Type B pancreatic cell (in vitro differentiated cells): ENCODE measurements around the gene PKP3. TPM values are rescaled to one million over a fixed set of nuclear protein-coding genes. Genes with fewer than 3 reads are reported as not detected.

Experiments used
- DNase-seq: peaks from one replicate; pipeline ENCODE4 v3.0.0; 2021; ENCODE audit warnings: mixed read lengths; ENCODE audit not compliant: unreplicated experiment; ENCODE audit errors: extremely low spot score
- H3K27ac Mint-ChIP-seq: 2 replicates; pipeline ENCODE4 v1.8.0; 2021; ENCODE audit warnings: mild to moderate bottlenecking, mixed read lengths
- H3K27me3 Mint-ChIP-seq: 2 replicates; pipeline ENCODE4 v1.8.0; 2021; ENCODE audit warnings: mixed read lengths
- H3K36me3 Mint-ChIP-seq: 2 replicates; pipeline ENCODE4 v1.8.0; 2021; ENCODE audit warnings: mixed read lengths
- H3K4me1 Mint-ChIP-seq: one replicate; pipeline ENCODE4 v1.8.0; 2021; ENCODE audit warnings: mixed read lengths; ENCODE audit not compliant: unreplicated experiment
- H3K4me3 Mint-ChIP-seq: 2 replicates; pipeline ENCODE4 v1.8.0; 2021; ENCODE audit warnings: mild to moderate bottlenecking, mixed read lengths
- H3K9me3 Mint-ChIP-seq: 2 replicates; pipeline ENCODE4 v1.8.0; 2021; ENCODE audit warnings: mixed read lengths
- total RNA-seq: library from RNA; stranded (reverse); gene quantifications from 2 replicates; pipeline ENCODE4 v1.2.1, GENCODE V29; 2021; ENCODE audit warnings: low replicate concordance
- TF ChIP-seq, protein P1 (sequence below): fragments of 200-600 bp; sonication (generic); conservative IDR thresholded peaks from 2 replicates; pipeline ENCODE4 v1.5.0; 2021; ENCODE audit warnings: antibody characterized with exemption, mild to moderate bottlenecking

PKP3 gene
- total RNA-seq, 1 donor from 2014 or later: 51.6 TPM

DNA sequence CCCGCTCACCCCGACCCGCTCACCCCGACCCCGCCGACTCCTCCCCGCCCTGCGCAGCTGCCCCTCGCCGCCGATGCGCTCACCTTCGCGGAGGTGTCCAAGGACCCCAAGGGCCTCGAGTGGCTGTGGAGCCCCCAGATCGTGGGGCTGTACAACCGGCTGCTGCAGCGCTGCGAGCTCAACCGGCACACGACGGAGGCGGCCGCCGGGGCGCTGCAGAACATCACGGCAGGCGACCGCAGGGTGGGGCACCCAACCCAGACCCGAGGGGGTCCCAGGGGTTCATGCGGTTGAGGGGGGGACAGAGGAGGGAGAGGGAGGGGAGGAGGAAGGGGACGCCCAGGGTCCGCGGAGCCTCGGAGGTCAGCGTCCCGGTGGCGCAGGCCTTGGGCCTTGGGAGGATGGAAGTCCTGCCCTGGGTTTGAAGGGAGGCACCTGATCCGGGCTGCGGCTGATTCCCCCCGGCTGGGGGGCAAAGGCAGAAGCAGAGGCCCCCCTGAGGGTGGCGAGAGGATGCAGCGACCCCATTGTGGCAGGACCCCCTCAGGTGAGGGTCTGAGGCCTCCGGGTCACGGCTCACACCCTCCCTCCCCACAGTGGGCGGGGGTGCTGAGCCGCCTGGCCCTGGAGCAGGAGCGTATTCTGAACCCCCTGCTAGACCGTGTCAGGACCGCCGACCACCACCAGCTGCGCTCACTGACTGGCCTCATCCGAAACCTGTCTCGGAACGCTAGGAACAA lies 9.2 kb downstream of the PKP3 start:
- TF ChIP-seq, protein P1, sequence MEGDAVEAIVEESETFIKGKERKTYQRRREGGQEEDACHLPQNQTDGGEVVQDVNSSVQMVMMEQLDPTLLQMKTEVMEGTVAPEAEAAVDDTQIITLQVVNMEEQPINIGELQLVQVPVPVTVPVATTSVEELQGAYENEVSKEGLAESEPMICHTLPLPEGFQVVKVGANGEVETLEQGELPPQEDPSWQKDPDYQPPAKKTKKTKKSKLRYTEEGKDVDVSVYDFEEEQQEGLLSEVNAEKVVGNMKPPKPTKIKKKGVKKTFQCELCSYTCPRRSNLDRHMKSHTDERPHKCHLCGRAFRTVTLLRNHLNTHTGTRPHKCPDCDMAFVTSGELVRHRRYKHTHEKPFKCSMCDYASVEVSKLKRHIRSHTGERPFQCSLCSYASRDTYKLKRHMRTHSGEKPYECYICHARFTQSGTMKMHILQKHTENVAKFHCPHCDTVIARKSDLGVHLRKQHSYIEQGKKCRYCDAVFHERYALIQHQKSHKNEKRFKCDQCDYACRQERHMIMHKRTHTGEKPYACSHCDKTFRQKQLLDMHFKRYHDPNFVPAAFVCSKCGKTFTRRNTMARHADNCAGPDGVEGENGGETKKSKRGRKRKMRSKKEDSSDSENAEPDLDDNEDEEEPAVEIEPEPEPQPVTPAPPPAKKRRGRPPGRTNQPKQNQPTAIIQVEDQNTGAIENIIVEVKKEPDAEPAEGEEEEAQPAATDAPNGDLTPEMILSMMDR: no peak
- Mint-ChIP-seq H3K9me3 (no peaks in the 10 kb centered on the region), H3K27ac (no peak overlapping the region), H3K36me3 (no peaks in the 10 kb centered on the region), H3K4me3 (no peak overlapping the region), H3K27me3 (no peaks in the 10 kb centered on the region), H3K4me1 (no peaks in the 10 kb centered on the region)
- DNase-seq: no peak

DNA sequence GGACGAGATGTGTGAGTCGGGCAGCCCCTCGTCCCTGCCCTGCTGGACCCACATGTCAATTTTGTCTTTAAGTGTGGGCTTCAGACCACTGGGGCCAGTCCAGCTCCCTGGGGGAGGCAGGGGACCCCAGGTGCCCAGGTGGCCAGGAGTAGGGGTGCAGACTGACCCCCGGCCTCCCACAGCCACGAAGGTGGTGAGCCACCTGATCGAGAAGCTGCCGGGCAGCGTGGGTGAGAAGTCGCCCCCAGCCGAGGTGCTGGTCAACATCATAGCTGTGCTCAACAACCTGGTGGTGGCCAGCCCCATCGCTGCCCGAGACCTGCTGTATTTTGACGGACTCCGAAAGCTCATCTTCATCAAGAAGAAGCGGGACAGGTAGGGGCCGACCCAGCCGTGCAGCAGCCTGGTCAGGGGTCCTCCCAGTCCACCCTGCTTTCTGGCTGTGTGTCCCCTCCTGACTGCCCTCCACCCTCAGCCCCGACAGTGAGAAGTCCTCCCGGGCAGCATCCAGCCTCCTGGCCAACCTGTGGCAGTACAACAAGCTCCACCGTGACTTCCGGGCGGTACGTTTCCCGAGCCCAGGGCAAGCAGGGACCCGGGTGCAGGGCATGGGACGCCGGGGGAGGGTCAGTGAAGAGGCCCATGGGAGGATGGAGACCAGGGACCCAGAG lies 9.9 kb downstream of the PKP3 start:
- TF ChIP-seq, protein P1: no peak
- H3K27me3 Mint-ChIP-seq: no peaks in the 10 kb centered on the region
- no peaks in the 10 kb centered on the region for H3K9me3 Mint-ChIP-seq
- no peak for DNase-seq
- no peak overlapping the region for H3K27ac Mint-ChIP-seq
- no peak overlapping the region for H3K4me3 Mint-ChIP-seq
- H3K36me3 Mint-ChIP-seq: no peaks in the 10 kb centered on the region
- no peaks in the 10 kb centered on the region for H3K4me1 Mint-ChIP-seq

DNA sequence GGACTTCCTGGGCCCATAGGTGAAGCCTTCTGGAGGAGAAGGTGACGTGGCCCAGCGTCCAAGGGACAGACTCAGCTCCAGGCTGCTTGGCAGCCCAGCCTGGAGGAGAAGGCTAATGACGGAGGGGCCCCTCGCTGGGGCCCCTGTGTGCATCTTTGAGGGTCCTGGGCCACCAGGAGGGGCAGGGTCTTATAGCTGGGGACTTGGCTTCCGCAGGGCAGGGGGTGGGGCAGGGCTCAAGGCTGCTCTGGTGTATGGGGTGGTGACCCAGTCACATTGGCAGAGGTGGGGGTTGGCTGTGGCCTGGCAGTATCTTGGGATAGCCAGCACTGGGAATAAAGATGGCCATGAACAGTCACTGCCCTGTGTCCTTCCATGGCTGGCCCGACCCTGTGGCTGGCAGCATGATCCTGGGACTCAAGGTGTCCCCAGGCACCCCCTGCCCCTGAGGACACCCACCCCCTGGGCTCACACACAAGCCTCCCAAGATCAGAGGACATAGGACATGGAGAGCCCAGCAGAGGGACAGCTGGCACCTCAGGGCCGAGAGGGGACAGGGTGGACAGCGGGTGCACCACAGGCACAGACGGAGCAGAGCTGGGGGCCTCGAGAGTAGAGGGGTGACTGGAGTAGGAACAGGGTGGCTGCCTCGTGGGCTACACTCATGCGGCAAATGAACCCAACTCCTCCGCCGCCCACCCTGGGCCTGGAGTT lies 10.7 kb downstream of the PKP3 start:
- Mint-ChIP-seq H3K27me3 (no peaks in the 10 kb centered on the region), H3K9me3 (no peaks in the 10 kb centered on the region), H3K4me1 (no peaks in the 10 kb centered on the region), H3K4me3 (no peak overlapping the region), H3K27ac (peak overlapping the region; percentile 65), H3K36me3 (no peaks in the 10 kb centered on the region)
- TF ChIP-seq, protein P1: no peak
- DNase-seq: no peak

DNA sequence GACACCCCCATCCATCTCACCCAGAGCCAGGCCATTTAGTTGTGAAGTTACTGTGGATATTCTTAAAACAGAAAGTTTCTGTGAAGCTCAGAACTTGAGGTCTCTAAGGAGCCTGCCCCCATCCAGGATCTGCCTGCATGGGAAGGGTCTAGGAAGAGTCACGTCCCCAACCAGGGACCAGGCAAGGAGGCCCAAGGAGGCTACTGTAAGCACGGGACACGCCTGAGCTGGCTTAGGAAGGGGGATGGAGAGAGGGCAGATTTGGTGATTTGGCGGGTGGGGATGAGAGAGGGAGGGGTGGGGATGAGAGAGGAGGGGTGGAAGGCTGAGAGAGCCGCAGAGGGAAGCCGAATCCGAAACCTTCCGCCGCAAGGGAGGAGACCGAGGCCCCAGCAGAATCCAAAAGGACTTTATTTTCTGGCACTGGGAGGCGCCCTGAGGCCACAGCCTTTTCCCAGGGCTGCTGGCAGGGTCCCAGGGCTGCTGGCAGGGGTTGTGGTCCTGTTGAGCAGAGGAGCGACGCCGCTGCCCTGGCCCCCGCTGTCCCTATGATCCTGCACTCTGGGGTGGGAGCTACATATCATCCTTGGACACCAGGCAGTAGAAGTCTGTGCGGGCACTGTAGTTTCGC lies 11.4 kb downstream of the PKP3 start:
- Mint-ChIP-seq H3K27ac (peak overlapping the region; percentile 65), H3K9me3 (no peaks in the 10 kb centered on the region), H3K4me3 (peak overlapping the region; percentile 66), H3K27me3 (no peaks in the 10 kb centered on the region), H3K4me1 (no peaks in the 10 kb centered on the region), H3K36me3 (no peaks in the 10 kb centered on the region)
- DNase-seq: no peak
- TF ChIP-seq, protein P1: no peak

DNA sequence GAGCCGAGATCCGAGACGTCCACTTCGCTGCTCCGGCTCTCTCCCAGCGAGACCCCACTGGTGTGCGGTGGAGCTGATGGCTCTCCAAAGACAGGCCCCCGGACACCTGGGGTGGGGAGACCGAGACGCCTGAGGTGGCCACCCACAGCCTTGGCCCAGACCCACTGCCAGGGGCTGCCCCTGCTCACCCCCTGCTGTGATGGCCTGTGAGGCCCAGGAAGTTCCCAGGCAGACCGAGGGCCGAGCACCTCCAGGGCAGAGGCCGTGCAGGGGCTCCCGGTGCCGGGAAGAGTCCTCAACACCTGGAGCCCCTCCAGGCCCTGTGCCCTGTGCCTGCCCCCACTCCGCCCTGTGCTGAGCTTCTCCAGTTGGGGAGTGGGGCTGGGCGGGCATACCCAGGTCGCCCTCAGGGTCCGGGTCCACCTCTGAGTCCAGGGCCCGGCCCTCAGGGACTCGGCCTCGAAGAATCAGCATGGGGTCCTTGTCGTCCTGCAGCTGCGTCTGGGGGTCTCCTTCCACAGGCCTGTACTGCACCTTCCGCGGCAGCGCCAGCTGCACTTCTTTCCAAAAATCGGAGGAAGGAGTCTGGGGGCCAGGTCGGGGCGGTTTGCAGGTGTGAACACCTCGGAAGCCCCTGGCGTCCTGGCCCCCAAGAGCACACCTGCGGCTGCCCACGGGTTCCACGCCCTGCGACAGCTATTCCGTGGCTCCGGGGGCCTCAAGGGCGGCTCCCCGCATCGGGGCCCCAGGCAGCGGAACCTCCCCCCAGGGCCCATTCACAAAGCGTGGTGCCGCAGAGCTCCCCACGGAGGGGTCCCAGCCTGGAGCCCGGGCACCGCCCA lies 12.2 kb downstream of the PKP3 start:
- H3K27ac Mint-ChIP-seq: no peak overlapping the region
- TF ChIP-seq, protein P1: no peak
- no peaks in the 10 kb centered on the region for H3K36me3 Mint-ChIP-seq
- H3K27me3 Mint-ChIP-seq: no peaks in the 10 kb centered on the region
- no peaks in the 10 kb centered on the region for H3K9me3 Mint-ChIP-seq
- no peaks in the 10 kb centered on the region for H3K4me1 Mint-ChIP-seq
- DNase-seq: no peak
- no peak overlapping the region for H3K4me3 Mint-ChIP-seq
